Activated CD4-positive, alpha-beta T cell treated with anti-CD3 and anti-CD28 coated beads, Interleukin-10, Interleukin-2, amounts not matched to agents 100 ng/mL and 50 ng/mL, durations not matched to agents 16 hours and 8 hours (primary cell): ENCODE data around the gene C16orf78.

ENCODE experiments used
- DNase-seq: peaks from one replicate; pipeline ENCODE4 v3.0.0-alpha.2; 2020

C16orf78 gene

DNA sequence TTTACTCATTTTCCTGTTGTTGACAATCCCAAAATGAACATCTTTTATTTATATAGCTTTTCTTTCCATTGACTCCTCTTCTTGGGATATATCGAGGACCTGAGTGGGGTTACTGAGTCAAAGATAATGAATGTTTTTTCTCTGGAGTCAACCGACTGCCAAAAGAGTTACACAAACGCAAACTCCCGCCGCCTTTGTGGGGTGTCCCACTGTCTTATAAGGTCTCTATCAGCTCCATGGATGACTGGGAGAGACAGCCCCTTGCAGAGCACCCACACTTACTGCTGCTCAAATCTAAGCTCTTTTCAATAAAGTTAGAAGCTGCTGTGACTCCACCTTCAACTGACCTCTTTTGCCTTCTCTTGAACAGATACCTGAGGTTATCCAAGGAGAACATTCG, 25.2 kb downstream of the C16orf78 start:
- no peak for DNase-seq

DNA sequence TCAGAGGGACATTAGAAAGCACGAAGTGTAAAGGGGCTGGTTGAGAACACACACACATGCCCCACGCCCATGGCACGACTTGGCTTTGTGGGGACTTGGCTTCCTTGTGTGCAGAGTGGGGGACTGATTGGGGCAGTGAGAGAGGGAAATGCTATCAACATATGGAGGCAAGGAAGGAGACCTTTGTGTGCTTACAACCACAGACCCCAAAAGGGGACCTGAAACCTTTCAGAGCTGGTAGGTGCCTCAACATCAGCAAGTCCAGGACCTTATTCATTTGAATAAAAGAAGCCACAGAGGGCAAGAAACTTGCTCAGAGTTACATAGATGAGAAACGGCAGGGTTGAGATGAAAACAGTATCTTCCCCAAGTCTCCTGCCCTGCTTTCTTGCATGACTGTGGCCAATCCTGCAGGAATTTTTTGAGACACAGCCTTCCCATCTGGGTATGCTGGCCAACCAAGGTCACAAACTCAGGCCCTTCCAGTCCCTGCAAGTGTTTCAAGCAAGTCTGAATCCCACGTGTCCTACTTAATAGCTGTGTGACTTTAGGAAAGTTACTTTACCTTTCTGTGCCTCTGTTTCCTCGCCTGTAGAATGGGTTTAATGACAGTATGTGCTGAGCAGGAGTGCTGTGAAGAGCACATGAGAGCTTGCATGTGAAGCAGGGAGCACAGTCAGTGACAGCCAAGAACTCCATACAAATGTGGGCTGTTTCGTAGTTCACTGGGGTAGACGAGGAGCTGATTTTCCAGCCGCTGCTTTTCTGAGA, 26.2 kb downstream of the C16orf78 start:
- no peak for DNase-seq

DNA sequence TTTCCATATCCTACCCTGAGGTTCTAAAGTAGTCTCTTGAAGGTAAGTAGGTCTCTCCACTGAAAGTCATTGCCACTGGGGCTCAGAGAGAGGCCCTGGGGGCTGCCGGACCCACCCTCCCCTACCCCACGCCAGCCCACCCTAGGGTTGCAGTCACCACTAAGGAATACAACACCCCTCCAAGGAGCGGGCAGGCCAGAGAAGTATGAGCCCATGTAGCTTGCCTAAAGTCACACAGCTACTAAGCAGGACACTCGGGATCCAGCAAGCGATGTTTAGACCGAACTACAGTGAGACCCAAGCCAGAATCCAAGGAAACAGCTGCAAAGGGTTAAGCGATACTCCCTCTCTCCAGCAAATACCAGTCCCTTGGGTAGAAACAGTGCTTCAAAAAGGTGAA, 27.0 kb downstream of the C16orf78 start:
- DNase-seq, result no peak

DNA sequence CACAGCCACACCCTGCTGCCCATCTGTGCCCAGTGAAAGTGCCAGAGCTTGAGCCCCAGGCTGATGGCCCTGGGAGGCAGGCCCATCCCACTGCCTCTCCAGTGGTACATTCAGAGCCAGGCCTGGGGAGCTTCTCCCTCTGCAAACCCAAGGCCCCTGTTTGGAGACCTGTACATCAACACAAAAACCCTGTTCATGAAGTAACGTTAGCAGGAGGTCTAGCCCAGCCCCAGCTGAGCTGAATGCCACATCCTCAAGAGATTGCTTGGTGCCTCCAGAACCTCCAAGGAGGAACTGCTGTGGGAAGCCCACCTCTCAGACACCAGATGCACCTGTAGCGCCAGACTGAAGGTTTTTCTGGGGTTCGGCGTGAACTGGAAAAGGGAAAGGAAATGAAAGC, 31.5 kb downstream of the C16orf78 start:
- no peak for DNase-seq

DNA sequence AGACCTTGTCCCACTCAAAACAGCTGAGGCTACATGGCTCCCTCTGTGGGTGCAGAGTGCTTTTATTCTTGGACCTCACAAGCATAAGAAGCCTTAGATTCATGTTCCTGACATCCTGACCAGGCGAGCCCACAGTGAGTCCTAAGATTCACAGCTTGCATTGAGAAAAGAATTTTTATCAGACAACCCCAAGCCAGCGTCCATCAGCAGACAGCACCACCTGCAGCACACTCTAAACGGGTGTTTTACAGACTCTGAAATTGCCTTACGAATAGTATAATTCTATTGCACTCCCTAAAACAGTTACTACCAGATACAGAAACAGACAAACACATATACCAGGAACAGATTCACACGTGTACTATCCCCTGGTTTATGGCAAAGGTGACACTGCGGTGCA, 31.9 kb downstream of the C16orf78 start:
- no peak for DNase-seq

DNA sequence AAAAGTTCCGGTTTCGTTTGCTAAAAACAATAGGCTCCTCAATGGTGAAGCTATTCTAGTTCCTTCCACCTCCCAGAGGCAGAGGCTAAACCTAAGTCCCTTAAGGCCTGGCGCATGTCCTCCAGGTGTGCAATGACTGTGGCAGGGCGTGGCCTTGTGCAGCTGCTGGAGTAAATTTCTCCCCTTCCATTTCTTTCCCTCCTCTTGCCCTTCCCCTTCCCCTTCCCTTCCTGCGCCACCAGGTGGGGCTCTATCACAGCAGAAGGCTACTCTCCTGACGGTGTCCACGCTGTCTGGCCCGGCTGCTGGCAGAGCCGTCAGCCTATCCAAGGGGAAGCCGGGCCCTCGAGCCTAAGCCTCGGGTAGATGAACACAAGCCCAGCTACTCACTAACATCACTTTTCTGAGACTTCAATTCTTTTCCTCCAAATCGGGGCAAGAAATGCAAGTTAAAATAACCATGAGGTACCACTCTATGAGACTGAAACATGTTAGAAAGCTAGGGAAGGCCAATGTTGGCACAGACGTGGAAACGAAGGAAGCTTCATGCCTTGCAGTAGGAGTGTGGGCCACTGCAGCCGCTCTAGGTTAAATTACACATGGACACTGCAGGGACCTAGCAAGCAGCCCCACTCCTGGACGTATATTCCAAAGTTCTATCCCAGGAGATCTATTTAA, 34.4 kb downstream of the C16orf78 start:
- DNase-seq, result peak; percentile 68

DNA sequence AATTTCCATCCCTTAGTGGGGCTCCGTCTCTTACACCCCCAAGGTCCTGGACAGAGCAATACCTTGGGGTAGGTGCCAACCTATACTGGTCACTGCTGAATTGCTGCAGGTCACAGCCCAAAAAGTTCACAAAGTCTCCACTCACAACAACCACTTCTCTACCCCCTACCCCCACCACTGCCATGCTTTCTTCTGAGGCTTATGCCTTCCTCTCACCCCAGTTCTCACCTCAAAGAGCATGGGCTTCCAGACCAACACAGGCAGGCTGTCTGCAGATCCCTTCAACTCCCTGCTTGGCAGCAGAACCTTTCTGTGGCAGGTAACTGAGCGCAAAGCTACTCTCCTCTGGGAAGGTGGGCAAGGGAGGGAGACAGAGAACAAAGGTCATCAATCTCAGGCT, 35.5 kb downstream of the C16orf78 start:
- no peak for DNase-seq

DNA sequence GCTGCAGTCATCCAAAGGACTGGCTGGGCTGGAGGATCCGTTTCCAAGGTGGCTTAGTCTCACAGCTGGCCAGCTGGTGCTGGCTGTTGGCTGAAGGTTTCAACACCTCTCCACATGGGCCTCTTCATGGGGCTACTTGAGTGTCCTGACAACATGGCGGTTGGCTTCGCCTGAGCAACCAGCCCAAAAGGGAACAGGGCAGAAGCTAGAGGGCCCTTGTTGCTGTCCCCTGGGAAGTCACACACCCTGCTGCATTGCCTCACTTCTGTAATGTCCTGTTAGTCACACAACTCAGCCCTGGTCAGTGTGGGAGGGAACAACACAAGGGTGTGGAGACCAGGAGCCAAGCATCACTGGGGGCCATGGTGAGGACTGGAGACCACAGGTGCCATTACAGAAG, 36.6 kb downstream of the C16orf78 start:
- DNase-seq, result no peak

DNA sequence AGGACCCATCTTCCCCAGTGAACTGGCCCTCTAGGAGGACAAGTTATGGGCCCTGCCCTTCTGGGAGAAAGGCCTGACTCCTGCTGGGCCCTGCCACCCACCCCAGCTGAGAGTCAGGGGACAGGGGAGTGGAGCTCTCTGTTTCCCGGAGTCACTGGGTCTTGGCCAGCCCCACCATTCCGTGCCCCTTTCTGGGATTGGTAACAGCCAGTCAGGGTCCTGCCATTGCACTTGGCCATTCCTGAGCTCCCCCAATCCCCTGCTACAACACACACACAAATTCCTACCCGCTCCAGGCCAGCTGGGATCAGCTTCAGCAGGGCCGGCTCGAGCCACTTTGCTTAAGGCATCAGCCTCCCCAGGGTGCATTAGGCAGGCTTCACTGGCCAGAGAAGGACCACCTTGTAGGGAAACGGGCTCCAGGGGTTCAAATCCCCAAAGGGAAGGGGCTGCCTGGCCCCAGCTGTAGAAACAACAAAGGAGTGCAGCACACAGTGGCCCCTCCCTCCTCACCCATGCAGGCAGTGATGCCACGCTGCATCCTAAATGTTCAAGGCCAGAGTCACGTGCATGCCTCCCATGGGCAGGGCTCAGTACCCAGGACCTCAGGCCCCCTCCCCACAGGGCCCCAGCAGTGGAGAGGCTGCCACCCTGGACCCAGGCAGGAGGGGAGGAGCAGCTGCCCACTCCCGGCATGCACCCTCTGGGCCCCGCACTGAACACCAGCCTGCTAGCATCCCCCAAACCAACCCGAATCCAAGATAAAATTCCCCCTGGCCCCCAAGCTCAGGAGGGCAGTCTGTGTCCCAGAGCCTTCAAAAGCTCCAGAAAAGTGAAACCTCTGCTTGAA, 37.7 kb downstream of the C16orf78 start:
- no peak for DNase-seq

DNA sequence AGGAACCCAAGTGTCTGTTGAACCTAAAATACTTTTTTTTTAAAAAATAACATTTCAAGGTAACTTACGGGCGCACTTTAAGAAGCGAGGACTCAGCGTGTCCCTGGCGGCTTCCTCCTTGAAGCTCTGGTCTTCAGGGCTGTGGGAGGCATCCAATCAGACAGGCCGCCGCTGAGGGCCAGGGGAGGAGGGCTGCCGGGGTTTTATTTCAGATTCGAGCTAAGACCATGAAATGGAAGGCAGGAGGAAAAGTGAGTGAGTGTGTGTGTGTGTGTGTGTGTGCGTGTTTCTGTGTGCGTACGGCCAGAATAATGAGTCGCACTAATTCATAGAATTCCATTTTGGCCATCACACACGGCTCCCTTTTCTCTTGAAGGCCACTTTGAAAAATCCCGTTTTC, 41.1 kb downstream of the C16orf78 start:
- no peak for DNase-seq

DNA sequence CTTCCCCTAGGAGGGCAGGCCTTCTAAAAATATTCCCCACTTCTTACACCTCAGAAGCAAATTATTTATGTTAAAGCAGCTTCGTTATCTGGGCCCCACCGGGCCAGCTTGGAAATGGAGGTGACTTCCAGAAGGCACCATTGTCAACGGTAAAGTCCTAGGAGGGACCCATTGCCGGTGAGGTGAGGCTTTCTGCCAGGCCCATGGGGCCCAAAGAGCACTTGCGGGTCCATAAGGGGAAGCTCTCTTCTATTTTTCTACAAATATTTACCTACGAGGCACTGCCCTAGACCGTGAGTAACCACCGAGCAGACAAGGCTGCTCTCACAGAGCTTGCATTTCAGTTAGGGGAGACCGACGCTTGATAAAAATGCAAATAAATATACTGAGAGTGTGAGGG, 41.5 kb downstream of the C16orf78 start:
- DNase-seq, result no peak

DNA sequence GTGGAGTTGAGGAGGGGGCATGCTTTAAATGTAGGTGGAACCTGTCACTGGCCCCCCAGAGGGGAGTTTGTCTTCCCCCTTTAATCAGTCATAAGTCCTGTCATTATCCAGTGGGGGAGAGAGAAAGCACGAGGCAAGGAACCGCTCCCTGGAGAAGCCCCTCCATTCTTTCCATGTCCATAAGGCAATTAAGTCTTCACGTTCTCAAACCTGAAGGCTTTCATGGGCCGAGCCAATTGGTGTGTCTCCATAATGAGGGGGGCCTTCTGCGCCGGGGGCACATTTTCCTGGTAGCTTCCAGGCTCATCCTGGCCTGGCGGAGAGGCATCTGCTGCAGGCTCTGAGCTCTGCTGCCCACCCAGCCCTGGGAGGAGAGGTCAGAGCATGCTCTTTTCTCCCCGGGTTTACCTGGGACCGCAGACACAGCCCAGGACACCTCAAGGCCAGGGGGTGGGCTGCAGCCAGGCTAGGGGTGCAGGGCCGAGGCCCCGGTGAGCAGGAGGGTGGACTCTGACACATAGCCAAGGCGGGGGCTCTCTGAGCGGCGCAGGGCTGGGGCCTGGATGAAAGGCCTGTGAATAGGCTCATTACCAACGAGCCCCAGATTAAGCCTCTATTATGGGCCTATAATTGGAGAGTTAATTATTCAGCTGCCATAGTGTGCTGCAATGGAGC, 42.5 kb downstream of the C16orf78 start:
- DNase-seq, result no peak

DNA sequence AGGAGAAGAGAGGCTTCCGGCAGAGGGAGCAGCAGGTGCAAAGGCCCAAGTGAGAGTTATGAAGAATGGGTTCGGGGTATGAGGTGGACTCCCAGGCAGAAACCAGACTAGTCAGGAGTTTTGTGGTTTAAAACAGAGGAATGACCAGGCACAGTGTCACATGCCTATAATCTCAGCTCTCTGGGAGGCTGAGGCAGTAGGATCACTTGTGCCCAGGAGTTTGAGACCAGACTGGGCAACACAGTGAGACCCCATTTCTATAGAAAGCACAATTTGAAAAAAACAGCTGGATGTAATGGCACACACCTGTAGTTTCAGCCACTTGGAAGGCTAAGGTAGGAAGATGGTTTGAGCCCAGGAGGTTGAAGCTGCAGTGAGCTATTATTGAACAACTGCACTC, 43.8 kb downstream of the C16orf78 start:
- DNase-seq, result no peak

DNA sequence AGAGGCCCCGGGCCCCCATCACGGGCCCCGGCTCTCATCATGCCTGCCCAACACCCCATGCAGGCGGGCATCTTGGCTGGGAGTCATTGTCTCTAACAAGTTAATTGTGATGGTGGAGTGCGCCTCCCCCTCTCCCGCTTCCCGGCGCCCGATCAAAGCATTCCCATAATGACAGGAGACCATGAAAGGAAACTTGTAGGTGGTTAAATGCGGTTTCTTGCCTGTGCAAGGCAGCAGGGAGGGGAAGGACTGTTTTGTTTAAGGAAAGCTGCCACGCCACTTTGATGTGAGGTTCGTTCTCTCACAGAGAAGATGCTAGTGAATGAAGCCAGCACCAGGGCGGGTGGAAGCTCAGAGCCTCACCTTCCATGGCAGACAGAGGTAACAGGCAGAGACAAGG, 45.4 kb downstream of the C16orf78 start:
- DNase-seq, result no peak

DNA sequence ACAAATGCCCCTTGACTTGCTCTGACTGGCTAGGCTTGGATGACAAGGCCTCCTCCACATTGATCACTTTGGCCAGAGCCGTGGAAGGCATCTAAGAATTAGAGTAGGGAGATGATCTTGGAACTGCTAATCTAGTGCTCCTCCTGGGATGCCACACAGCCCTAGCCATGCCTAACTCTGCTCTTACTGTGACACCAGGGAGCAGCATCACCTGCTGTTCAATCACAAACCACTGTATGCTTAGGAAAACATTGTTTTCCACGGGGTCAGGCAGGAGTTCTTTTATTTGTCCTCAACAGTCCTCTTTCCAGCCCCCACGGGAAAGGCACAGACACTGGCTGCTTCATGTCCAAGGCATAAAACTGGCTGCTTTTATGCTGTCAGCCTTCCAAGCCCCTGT, 46.3 kb downstream of the C16orf78 start:
- DNase-seq, result no peak

DNA sequence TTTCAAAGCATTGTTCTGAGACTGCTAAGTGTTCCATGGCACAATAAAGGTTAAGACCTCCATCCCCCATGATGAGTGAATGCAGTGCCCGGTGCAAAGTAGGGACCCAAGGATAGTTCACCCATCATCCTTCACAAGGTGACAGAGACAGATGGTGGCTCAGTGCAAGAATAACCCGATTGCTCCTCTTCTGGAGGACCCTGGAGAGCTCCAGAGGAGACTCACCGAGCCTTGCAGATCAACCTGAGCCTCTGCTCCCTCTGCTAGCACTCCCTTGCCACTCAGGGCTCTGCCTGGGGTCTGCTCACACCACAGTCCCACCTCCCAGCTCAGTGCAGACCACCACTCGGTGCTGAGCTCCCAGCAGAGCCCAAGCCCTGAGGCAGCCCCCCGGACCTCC, 49.3 kb downstream of the C16orf78 start:
- no peak for DNase-seq

DNA sequence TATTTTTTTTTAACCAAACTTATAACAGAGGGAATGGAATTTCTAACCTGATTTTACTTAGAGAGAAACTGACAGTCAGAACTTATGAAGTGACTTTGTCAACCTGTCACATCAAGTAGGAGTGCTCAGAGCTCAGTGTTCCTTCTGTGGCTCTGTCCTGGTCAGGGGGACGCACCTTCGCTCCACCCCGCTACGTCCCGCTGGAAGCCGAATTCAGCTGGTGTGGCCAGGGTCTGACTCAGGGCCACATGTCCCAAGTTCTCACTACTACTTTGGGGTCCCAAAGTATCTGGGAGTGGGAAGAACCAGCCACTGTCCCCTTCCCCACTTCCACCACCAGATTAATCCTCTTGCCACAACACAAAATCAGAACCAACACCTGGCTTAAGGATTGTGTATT, 51.4 kb downstream of the C16orf78 start:
- no peak for DNase-seq

DNA sequence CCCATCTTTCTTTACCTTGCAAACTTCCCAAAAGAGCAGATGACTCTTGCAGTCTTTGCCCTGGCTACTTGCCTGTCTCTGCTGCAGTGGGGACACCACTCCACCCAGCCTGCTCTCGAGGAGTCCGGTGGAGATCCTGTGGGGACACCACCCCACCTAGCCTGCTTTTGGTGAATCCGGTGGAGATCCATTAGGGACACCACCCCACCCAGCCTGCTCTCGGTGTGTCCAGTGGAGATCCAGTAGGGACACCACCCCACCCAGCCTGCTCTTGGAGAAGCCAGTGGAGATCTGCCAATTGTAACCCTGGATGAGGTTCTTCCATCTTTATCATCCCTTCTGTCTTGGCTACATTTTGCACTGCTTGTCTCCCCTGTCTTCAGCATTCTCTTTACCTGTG, 54.2 kb downstream of the C16orf78 start:
- no peak for DNase-seq

DNA sequence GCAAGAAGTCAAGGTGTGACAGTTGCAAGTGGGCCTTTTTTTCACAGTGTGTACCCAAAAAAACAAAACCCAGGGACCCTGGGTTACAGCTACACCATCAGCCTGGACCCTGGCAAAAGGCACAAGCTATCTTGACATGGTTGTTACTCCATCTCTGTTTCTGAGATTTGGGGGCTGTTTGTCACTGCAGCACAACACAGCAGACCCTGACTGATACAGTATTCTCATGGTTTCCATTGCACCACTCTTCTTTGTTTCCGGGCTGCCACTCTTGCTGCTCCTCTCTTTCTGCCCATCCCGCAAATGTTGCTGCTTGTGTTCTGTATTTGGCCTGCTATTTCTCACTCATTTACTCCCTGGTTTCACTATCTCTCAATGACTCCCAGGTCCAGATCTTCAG, 55.2 kb downstream of the C16orf78 start:
- no peak for DNase-seq

DNA sequence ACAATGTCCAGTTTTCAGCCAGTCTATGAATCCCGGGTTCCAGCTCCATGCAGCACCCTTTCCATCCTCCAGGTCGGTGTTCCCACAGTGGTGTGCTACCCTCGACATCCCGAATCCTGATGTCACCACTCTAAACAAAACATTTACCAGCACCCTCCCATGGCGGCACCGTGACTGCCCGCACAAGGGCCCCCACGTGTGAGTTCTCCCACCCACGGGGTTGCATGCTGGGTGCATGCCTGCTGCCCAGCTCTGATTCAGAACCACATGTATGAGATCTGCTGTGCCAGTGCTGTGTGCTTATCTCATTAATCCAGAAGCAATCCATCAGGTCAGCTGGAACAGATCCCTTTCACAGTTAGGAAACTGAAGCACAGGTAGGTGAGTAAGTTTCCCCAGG, 57.4 kb downstream of the C16orf78 start:
- DNase-seq, result no peak

DNA sequence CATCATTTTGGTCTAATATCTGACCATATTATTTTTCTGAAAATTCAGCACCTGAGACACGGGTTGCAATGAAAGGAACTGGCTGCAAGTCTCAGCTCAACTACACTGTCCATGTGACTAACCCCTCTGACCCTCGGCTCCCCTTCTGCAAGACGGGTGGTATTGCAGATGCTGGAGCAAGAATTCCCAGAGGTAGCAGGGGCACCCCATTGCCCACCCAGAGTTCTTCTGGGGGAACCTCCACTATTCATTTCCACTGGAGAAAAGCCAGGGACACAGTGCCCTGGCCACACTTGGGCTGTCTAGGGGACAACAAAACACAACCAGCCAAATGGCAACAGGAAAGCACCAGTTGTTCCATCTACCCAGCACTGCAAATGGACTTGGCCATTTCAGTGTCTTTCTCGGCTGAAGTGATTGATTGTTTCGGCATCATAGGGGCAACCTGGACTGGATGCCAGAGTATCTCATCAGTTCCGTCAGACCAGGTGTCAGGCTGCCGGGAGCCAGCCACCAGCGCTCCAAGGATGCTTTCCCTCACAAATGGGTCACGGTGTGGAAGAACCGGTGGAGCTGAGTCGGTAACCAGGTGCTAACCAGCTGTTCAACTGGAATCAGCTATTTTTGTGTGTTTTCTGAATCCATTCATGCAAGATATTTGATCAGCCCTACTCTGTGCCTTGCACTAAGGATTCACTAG, 58.1 kb downstream of the C16orf78 start:
- DNase-seq, result no peak

DNA sequence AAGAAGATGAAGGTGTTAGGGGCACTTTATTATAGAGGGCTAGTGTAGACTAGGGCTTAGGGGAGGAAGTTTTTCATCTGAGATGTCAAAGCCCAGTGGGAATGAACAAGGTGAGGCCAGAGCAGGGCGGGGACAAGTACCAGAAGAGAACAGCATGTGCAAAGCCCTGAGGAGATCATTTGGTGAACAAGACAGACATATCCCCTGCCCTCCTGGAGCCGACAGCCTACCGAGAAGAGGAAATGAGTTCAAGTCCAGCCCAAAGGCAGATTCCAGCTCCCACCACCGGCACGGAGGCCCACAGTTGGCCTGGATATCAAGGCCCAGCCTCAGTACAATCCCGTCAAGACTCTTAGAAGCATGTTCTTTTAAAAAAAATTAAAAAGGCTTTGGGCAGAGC, 61.1 kb downstream of the C16orf78 start:
- no peak for DNase-seq

DNA sequence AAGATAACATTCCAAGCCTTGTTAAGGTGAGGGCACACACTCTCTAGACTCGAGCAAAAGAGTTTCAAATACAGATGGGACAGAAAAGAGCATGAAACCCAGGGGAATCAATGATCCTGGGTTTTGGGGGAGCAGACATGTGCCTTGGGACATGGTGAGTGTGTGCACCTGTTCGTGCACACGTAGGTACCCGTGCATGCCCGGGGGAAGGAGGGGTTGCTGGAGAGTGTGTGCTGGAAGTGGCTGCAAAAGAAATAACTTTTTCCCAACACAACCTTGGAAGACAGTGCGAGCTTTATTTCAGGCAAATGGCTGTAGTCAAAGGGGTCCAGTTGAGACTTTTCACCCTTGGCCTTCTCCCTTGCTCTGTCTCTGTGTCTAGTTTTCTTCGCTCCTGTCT, 62.6 kb downstream of the C16orf78 start:
- no peak for DNase-seq
